Epithelial cell of esophagus (primary cell): Measurements from ENCODE around the gene STAB2.
A peak's percentile ranks its signal among the peaks of the same experiment; 100 is the strongest.

Experiments
- DNase-seq: peaks from one replicate; pipeline ENCODE4 v3.0.0; 2010; ENCODE audit warnings: low read depth
- H3K4me3 ChIP-seq: 2 replicates; pipeline ENCODE4 v1.5.1; 2011; ENCODE audit warnings: mild to moderate bottlenecking, low read length, control low read depth
- CTCF ChIP-seq: IDR thresholded peaks from 2 replicates; pipeline ENCODE4 v1.5.1; 2011; ENCODE audit warnings: low read depth, mild to moderate bottlenecking, low read length, control low read depth, inconsistent platforms; ENCODE audit not compliant: insufficient read depth; ENCODE audit errors: missing control alignments

STAB2 gene

GRCh38 chr12:103580026-103580425 lies 7.0 kb upstream of the STAB2 start:
- TF ChIP-seq CTCF: no peak
- DNase-seq: peak; percentile 75
- H3K4me3 ChIP-seq: no peak overlapping the region

- no peak for TF ChIP-seq CTCF
- DNase-seq: peak; percentile 66
- no peak overlapping the region for H3K4me3 ChIP-seq
Observed at GRCh38 chr12:103583008-103583407, 4.1 kb upstream of the STAB2 start.

GRCh38 chr12:103586132-103586531 lies 941 bp upstream of the STAB2 start:
- TF ChIP-seq CTCF: peak; percentile 39
- H3K4me3 ChIP-seq: no peak overlapping the region
- DNase-seq: no peak

- no peak overlapping the region for H3K4me3 ChIP-seq
- DNase-seq: no peak
- no peak for TF ChIP-seq CTCF
Observed at GRCh38 chr12:103588680-103589079, 1.6 kb downstream of the STAB2 start.

- TF ChIP-seq CTCF: no peak
- H3K4me3 ChIP-seq: no peak overlapping the region
- DNase-seq: no peak
Observed at GRCh38 chr12:103589517-103589916, 2.4 kb downstream of the STAB2 start.

GRCh38 chr12:103590271-103590670 lies 3.2 kb downstream of the STAB2 start:
- no peak overlapping the region for H3K4me3 ChIP-seq
- TF ChIP-seq CTCF: no peak
- DNase-seq: no peak

- no peak for DNase-seq
- no peak overlapping the region for H3K4me3 ChIP-seq
- TF ChIP-seq CTCF: no peak
Observed at GRCh38 chr12:103596981-103597380, 9.9 kb downstream of the STAB2 start.
